ENCODE measurements around the gene CTDSPL.

Gene CTDSPL

DNA sequence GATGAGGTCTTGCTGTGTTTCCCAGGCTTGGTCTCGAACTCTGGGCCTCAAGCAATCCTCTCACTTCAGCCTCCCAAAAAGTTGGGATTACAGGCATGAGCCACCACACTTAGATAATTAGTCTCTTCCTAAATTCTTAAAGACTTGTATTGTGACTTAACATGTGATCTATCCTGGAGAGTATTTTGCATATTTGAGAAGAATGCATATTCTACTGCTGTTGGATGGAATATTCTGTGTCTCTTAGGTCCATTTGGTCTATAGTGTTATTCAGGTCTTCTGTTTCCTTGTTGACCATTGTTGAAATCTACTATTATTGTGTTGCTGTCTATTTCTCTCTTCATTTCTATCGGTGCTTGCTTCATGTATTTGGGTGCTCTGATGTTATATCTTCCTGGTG is 68.8 kb downstream of the CTDSPL start:
- Histone ChIP-seq H3K4me3 (ENCODE audit: low read length in 2 of 2) (no peak overlapping the region), H3K79me1 (ENCODE audit: low read depth, low read length) (peaks cover 4% of the 10 kb centered on the region), H4K8ac (ENCODE audit: low read depth, low read length) (no peak overlapping the region), H3K9me3 (replicated peaks in 1 of 2; ENCODE audit: control insufficient read depth in 2 of 2, insufficient read depth in 1 of 2, low read depth in 1 of 2, low read length in 2 of 2) (peaks cover 0 to 20% of the 10 kb centered on the region in 2 donors), H2BK12ac (ENCODE audit: low read length) (no peak overlapping the region), H2BK5ac (ENCODE audit: low read length) (no peak overlapping the region), H3K23ac (ENCODE audit: low read depth, low read length, poor library complexity) (no peak overlapping the region), H3K27ac (replicated peaks; ENCODE audit: low read length) (no peak overlapping the region), H3K36me3 (replicated peaks in 1 of 2; ENCODE audit: control insufficient read depth in 2 of 2, insufficient read depth in 2 of 2, low read length in 2 of 2) (no peaks in the 10 kb centered on the region), H3K18ac (ENCODE audit: low read length) (no peak overlapping the region), H3K27me3 (ENCODE audit: control insufficient read depth in 3 of 3, insufficient read depth in 3 of 3, low read depth in 1 of 3, low read length in 3 of 3) (peaks cover 0 to 2% (median 0%) of the 10 kb centered on the region in 3 experiments), H3K4me1 (ENCODE audit: control insufficient read depth in 2 of 2, insufficient read depth in 1 of 2, low read depth in 1 of 2, low read length in 2 of 2) (peaks cover 0 to 7% of the 10 kb centered on the region in 2 donors), H2AK5ac (ENCODE audit: low read depth, low read length) (no peak overlapping the region), H3K9ac (ENCODE audit: low read depth, low read length, poor library complexity) (no peak overlapping the region), H3K4me2 (ENCODE audit: insufficient read depth, low read length, poor library complexity, severe bottlenecking) (no peak overlapping the region), H3K14ac (ENCODE audit: low read length) (no peak overlapping the region), H2BK120ac (ENCODE audit: low read depth, low read length) (no peak overlapping the region), H2AFZ (ENCODE audit: low read length) (no peak overlapping the region), H2BK15ac (ENCODE audit: low read length) (no peak overlapping the region), H3K4ac (ENCODE audit: low read length) (no peak overlapping the region), H4K91ac (ENCODE audit: low read depth, low read length, poor library complexity) (no peak overlapping the region)
- no CpG with 5 or more reads among the region's 2 CpGs for WGBS, 2 donors (ENCODE audit: extremely low coverage in 2 of 2, insufficient read length in 2 of 2, insufficient replicate concordance in 1 of 2)
- DNase-seq (ENCODE audit: low spot score) = no peak

DNA sequence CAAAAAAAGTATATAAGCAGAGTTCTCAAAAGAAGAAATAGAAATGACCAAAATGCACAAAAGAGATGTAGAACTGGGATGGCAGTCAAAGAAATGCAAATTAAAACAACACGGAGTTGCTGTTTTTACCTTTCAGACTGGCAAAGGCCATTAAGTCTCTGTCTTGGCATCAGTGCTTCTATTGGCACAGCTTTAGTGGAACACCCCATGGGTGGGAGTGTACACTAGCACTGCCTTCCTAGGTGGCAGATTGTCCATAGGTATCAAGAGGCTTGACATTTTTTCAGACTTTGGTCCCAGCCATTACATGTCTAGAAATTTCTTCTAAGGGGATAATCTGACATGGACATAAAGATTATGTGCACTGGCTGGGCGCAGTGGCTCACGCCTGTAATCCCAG is 70.8 kb downstream of the CTDSPL start:
- Histone ChIP-seq H3K79me1 (ENCODE audit: low read depth, low read length) (peaks cover 6% of the 10 kb centered on the region), H3K27ac (replicated peaks; ENCODE audit: low read length) (no peak overlapping the region), H2BK15ac (ENCODE audit: low read length) (no peak overlapping the region), H3K4ac (ENCODE audit: low read length) (no peak overlapping the region), H3K4me2 (ENCODE audit: insufficient read depth, low read length, poor library complexity, severe bottlenecking) (no peak overlapping the region), H3K9ac (ENCODE audit: low read depth, low read length, poor library complexity) (no peak overlapping the region), H3K23ac (ENCODE audit: low read depth, low read length, poor library complexity) (no peak overlapping the region), H2BK5ac (ENCODE audit: low read length) (no peak overlapping the region), H3K4me3 (ENCODE audit: low read length in 2 of 2) (no peak overlapping the region), H2BK12ac (ENCODE audit: low read length) (no peak overlapping the region), H3K14ac (ENCODE audit: low read length) (no peak overlapping the region), H3K36me3 (replicated peaks in 1 of 2; ENCODE audit: control insufficient read depth in 2 of 2, insufficient read depth in 2 of 2, low read length in 2 of 2) (no peaks in the 10 kb centered on the region), H3K27me3 (ENCODE audit: control insufficient read depth in 3 of 3, insufficient read depth in 3 of 3, low read depth in 1 of 3, low read length in 3 of 3) (no peaks in the 10 kb centered on the region), H3K18ac (ENCODE audit: low read length) (no peak overlapping the region), H3K4me1 (ENCODE audit: control insufficient read depth in 2 of 2, insufficient read depth in 1 of 2, low read depth in 1 of 2, low read length in 2 of 2) (peaks cover 13 to 16% of the 10 kb centered on the region in 2 donors), H4K8ac (ENCODE audit: low read depth, low read length) (no peak overlapping the region), H2BK120ac (ENCODE audit: low read depth, low read length) (no peak overlapping the region), H2AFZ (ENCODE audit: low read length) (no peak overlapping the region), H4K91ac (ENCODE audit: low read depth, low read length, poor library complexity) (no peak overlapping the region), H3K9me3 (replicated peaks in 1 of 2; ENCODE audit: control insufficient read depth in 2 of 2, insufficient read depth in 1 of 2, low read depth in 1 of 2, low read length in 2 of 2) (peaks cover 0 to 20% of the 10 kb centered on the region in 2 donors), H2AK5ac (ENCODE audit: low read depth, low read length) (no peak overlapping the region)
- WGBS, 2 donors (ENCODE audit: extremely low coverage in 2 of 2, insufficient read length in 2 of 2, insufficient replicate concordance in 1 of 2) = no CpG with 5 or more reads among the region's 3 CpGs
- DNase-seq (ENCODE audit: low spot score) = no peak

DNA sequence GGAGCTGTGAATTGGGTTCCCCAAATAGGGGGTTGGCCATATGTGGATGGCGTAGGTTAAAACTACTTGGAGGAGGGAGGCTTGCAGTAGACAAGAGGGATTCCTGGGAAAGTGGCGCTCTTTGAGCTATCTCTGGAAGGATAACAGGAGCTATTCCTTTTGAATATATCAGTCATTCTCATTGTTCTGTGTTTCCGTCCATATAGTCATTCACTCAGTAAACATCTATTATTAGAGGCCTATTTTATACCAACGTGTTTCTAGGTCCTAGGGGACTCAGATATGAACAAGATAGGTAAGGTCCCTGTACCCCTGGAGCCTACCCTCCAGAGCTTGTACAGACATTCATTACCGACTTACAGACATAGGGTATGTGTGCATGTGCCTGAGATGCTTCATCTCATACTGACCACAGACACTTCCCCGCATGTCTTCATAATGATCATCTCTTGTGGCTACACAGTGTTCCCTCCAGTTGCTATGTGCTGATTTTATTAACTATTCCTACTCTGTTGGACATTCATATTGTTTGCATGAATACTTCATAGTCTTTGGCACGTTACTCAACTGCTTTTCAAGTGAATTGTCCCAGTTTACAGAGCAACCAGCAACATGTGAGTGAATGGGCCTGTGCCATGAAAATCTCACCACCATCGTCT is 73.1 kb downstream of the CTDSPL start:
- no peak overlapping the region for H3K9ac ChIP-seq (ENCODE audit: low read depth, low read length, poor library complexity)
- peaks cover 5% of the 10 kb centered on the region for H3K79me1 ChIP-seq (ENCODE audit: low read depth, low read length)
- no peak overlapping the region for H2BK5ac ChIP-seq (ENCODE audit: low read length)
- H3K36me3 ChIP-seq (replicated peaks in 1 of 2; ENCODE audit: control insufficient read depth in 2 of 2, insufficient read depth in 2 of 2, low read length in 2 of 2) = no peaks in the 10 kb centered on the region
- H3K27me3 ChIP-seq (ENCODE audit: control insufficient read depth in 3 of 3, insufficient read depth in 3 of 3, low read depth in 1 of 3, low read length in 3 of 3) = no peaks in the 10 kb centered on the region
- no peak overlapping the region for H2BK12ac ChIP-seq (ENCODE audit: low read length)
- peaks cover 13 to 16% of the 10 kb centered on the region in 2 donors for H3K4me1 ChIP-seq (ENCODE audit: control insufficient read depth in 2 of 2, insufficient read depth in 1 of 2, low read depth in 1 of 2, low read length in 2 of 2)
- no peak overlapping the region for H4K8ac ChIP-seq (ENCODE audit: low read depth, low read length)
- H3K18ac ChIP-seq (ENCODE audit: low read length) = no peak overlapping the region
- no peak overlapping the region for H2AFZ ChIP-seq (ENCODE audit: low read length)
- no peak overlapping the region for H3K4me3 ChIP-seq (ENCODE audit: low read length in 2 of 2)
- no peak overlapping the region for H3K14ac ChIP-seq (ENCODE audit: low read length)
- H3K23ac ChIP-seq (ENCODE audit: low read depth, low read length, poor library complexity) = no peak overlapping the region
- no peak overlapping the region for H3K27ac ChIP-seq (replicated peaks; ENCODE audit: low read length)
- no peak overlapping the region for H2BK120ac ChIP-seq (ENCODE audit: low read depth, low read length)
- H2BK15ac ChIP-seq (ENCODE audit: low read length) = no peak overlapping the region
- no peak overlapping the region for H3K4ac ChIP-seq (ENCODE audit: low read length)
- no peak overlapping the region for H4K91ac ChIP-seq (ENCODE audit: low read depth, low read length, poor library complexity)
- no peak overlapping the region for H2AK5ac ChIP-seq (ENCODE audit: low read depth, low read length)
- DNase-seq (ENCODE audit: low spot score) = no peak
- H3K9me3 ChIP-seq (replicated peaks in 1 of 2; ENCODE audit: control insufficient read depth in 2 of 2, insufficient read depth in 1 of 2, low read depth in 1 of 2, low read length in 2 of 2) = peaks cover 0 to 3% of the 10 kb centered on the region in 2 donors
- WGBS, 2 donors (ENCODE audit: extremely low coverage in 2 of 2, insufficient read length in 2 of 2, insufficient replicate concordance in 1 of 2) = no CpG with 5 or more reads among the region's 8 CpGs
- H3K4me2 ChIP-seq (ENCODE audit: insufficient read depth, low read length, poor library complexity, severe bottlenecking) = no peak overlapping the region

DNA sequence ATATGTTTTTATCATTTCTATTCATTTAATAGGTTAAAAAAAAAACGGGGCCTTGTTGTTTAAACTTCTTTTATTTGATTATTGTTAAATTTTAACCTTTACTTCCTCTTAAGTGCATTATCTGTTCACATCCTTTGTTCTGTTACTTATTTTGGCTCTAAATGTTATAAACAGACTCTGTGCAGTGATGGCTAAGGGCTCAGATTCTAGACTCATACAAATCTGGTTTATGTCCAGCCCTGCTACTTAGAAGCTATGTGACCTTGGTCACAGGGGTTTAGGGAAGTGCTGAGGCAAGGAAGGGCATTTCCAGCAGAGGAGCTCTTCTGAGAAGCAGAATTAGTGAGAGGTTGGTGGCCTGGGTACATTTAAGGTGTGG is 73.6 kb downstream of the CTDSPL start:
- H3K14ac ChIP-seq (ENCODE audit: low read length) = no peak overlapping the region
- H3K27me3 ChIP-seq (ENCODE audit: control insufficient read depth in 3 of 3, insufficient read depth in 3 of 3, low read depth in 1 of 3, low read length in 3 of 3) = no peaks in the 10 kb centered on the region
- no peak overlapping the region for H2BK15ac ChIP-seq (ENCODE audit: low read length)
- H3K9me3 ChIP-seq (replicated peaks in 1 of 2; ENCODE audit: control insufficient read depth in 2 of 2, insufficient read depth in 1 of 2, low read depth in 1 of 2, low read length in 2 of 2) = peaks cover 0 to 3% of the 10 kb centered on the region in 2 donors
- no peak overlapping the region for H3K27ac ChIP-seq (replicated peaks; ENCODE audit: low read length)
- H2AK5ac ChIP-seq (ENCODE audit: low read depth, low read length) = no peak overlapping the region
- peaks cover 4% of the 10 kb centered on the region for H3K79me1 ChIP-seq (ENCODE audit: low read depth, low read length)
- H3K4me1 ChIP-seq (ENCODE audit: control insufficient read depth in 2 of 2, insufficient read depth in 1 of 2, low read depth in 1 of 2, low read length in 2 of 2) = peaks cover 13 to 16% of the 10 kb centered on the region in 2 donors
- no peak overlapping the region for H3K23ac ChIP-seq (ENCODE audit: low read depth, low read length, poor library complexity)
- no peak overlapping the region for H4K91ac ChIP-seq (ENCODE audit: low read depth, low read length, poor library complexity)
- H2BK120ac ChIP-seq (ENCODE audit: low read depth, low read length) = no peak overlapping the region
- H4K8ac ChIP-seq (ENCODE audit: low read depth, low read length) = no peak overlapping the region
- no peak overlapping the region for H3K4me3 ChIP-seq (ENCODE audit: low read length in 2 of 2)
- WGBS, 2 donors (ENCODE audit: extremely low coverage in 2 of 2, insufficient read length in 2 of 2, insufficient replicate concordance in 1 of 2) = no CpG with 5 or more reads among the region's 1 CpG
- H2BK5ac ChIP-seq (ENCODE audit: low read length) = no peak overlapping the region
- H3K18ac ChIP-seq (ENCODE audit: low read length) = no peak overlapping the region
- H3K4me2 ChIP-seq (ENCODE audit: insufficient read depth, low read length, poor library complexity, severe bottlenecking) = no peak overlapping the region
- no peaks in the 10 kb centered on the region for H3K36me3 ChIP-seq (replicated peaks in 1 of 2; ENCODE audit: control insufficient read depth in 2 of 2, insufficient read depth in 2 of 2, low read length in 2 of 2)
- no peak overlapping the region for H2BK12ac ChIP-seq (ENCODE audit: low read length)
- no peak overlapping the region for H2AFZ ChIP-seq (ENCODE audit: low read length)
- DNase-seq (ENCODE audit: low spot score) = no peak
- no peak overlapping the region for H3K4ac ChIP-seq (ENCODE audit: low read length)
- no peak overlapping the region for H3K9ac ChIP-seq (ENCODE audit: low read depth, low read length, poor library complexity)

Measured in neuronal stem cell (in vitro differentiated cells).